PFSK-1 (cell line): ENCODE results near the gene PCSK6.

Source experiments
- FOXP2 ChIP-seq: optimal IDR thresholded peaks from 2 replicates; pipeline ENCODE3; 2011; ENCODE audit warnings: borderline replicate concordance, control low read depth, inconsistent platforms; ENCODE audit not compliant: insufficient read depth; ENCODE audit errors: extremely low read length, extremely low read depth
- POLR2AphosphoS5 ChIP-seq: IDR thresholded peaks from 2 replicates; pipeline ENCODE4 v1.6.1; 2012; ENCODE audit warnings: low read depth, mild to moderate bottlenecking, control low read depth, low read length, moderate library complexity
- REST ChIP-seq, 2 experiments: IDR thresholded peaks; 2 replicates each; pipeline versions ENCODE4 v1.6.1 to v1.8.0; 2011 to 2012; ENCODE audit warnings: low read depth in 2 of 2, low read length in 2 of 2, control low read depth in 1 of 2, inconsistent platforms in 1 of 2, mild to moderate bottlenecking in 1 of 2, moderate library complexity in 1 of 2; ENCODE audit not compliant: insufficient read depth in 1 of 2
- SIN3A ChIP-seq: IDR thresholded peaks from 2 replicates; pipeline ENCODE4 v1.6.1; 2012; ENCODE audit warnings: mild to moderate bottlenecking, low read length, moderate library complexity, borderline replicate concordance; ENCODE audit not compliant: insufficient read depth
- TAF1 ChIP-seq: IDR thresholded peaks from 2 replicates; pipeline ENCODE4 v1.6.1; 2012; ENCODE audit warnings: low read length, control low read depth, borderline replicate concordance; ENCODE audit not compliant: insufficient read depth

The PCSK6 gene

GRCh38 chr15:101406036-101406435, 83.5 kb downstream of the PCSK6 start:
- TF ChIP-seq SIN3A (no peak), FOXP2 (peak; percentile 39)

- TF ChIP-seq SIN3A, result no peak
- TF ChIP-seq TAF1, result no peak
- TF ChIP-seq POLR2AphosphoS5, result no peak
- TF ChIP-seq REST (IDR thresholded peaks at IDR 0.05; ENCODE audit: insufficient read depth in 1 of 2, low read depth in 2 of 2, low read length in 2 of 2), result no peak
- no peak for TF ChIP-seq FOXP2
Observed at GRCh38 chr15:101404245-101404644, 85.3 kb downstream of the PCSK6 start.

- TF ChIP-seq POLR2AphosphoS5, result no peak
- no peak for TF ChIP-seq SIN3A
- TF ChIP-seq FOXP2, result no peak
- TF ChIP-seq TAF1, result no peak
- no peak for TF ChIP-seq REST (IDR thresholded peaks at IDR 0.05; ENCODE audit: insufficient read depth in 1 of 2, low read depth in 2 of 2, low read length in 2 of 2)
Observed at GRCh38 chr15:101401286-101401685, 88.2 kb downstream of the PCSK6 start.

- TF ChIP-seq POLR2AphosphoS5 (no peak), FOXP2 (no peak), TAF1 (no peak), REST (IDR thresholded peaks at IDR 0.05; ENCODE audit: insufficient read depth in 1 of 2, low read depth in 2 of 2, low read length in 2 of 2) (no peak)
Observed at GRCh38 chr15:101399431-101399830, 90.1 kb downstream of the PCSK6 start.

- no peak for TF ChIP-seq SIN3A
- no peak for TF ChIP-seq POLR2AphosphoS5
- no peak for TF ChIP-seq FOXP2
- TF ChIP-seq REST (IDR thresholded peaks at IDR 0.05; ENCODE audit: insufficient read depth in 1 of 2, low read depth in 2 of 2, low read length in 2 of 2), result no peak
- no peak for TF ChIP-seq TAF1
Observed at GRCh38 chr15:101398247-101398646, 91.3 kb downstream of the PCSK6 start.
